K562 (cell line): ENCODE data around the gene JAK3. TPM values are rescaled to one million over a fixed set of nuclear protein-coding genes. Genes with fewer than 3 reads are reported as not detected.

Experiments used
- E2F5 ChIP-seq: sonication (generic); formaldehyde crosslinking; IDR thresholded peaks from 2 replicates; pipeline ENCODE4 v1.8.0; 2022; ENCODE audit warnings: mild to moderate bottlenecking, missing genetic modification reagents
- LEF1 ChIP-seq: fragments of 450-650 bp; IDR thresholded peaks from 2 replicates; pipeline ENCODE4 v1.6.1; 2016; ENCODE audit warnings: mild to moderate bottlenecking
- MLLT1 ChIP-seq, 2 experiments: fragments of 450-650 bp; IDR thresholded peaks; 2 replicates each; pipeline ENCODE4 v1.6.1; 2016
- PRMT5 ChIP-seq: sonication (generic); formaldehyde crosslinking; IDR thresholded peaks from 2 replicates; pipeline ENCODE4 v1.5.0; 2020; ENCODE audit warnings: missing genetic modification reagents
- PTRF ChIP-seq: fragments of 450-650 bp; IDR thresholded peaks from 2 replicates; pipeline ENCODE4 v1.6.1; 2016; ENCODE audit warnings: mild to moderate bottlenecking, missing genetic modification characterization, missing compliant biosample characterization
- RBM39 ChIP-seq: fragments of 200-400 bp; formaldehyde crosslinking; optimal IDR thresholded peaks from 2 replicates; pipeline ENCODE3; 2018; ENCODE audit warnings: low read depth, low read length
- SMARCA5 ChIP-seq: fragments of 450-650 bp; IDR thresholded peaks from 2 replicates; pipeline ENCODE4 v1.6.1; 2016
- SUPT5H ChIP-seq: fragments of 450-650 bp; IDR thresholded peaks from 2 replicates; pipeline ENCODE4 v1.6.1; 2016
- ZNF197 ChIP-seq: fragments of 200-800 bp; sonication (Bioruptor generic); IDR thresholded peaks from 2 replicates; pipeline ENCODE4 v1.6.1; 2016; ENCODE audit warnings: low read depth, missing genetic modification characterization, missing compliant biosample characterization
- ZNF347 ChIP-seq: fragments of 450-650 bp; formaldehyde crosslinking; IDR thresholded peaks from 2 replicates; pipeline ENCODE4 v1.4.0; 2020; ENCODE audit warnings: low read depth, mild to moderate bottlenecking, moderate library complexity
- ZNF445 ChIP-seq: fragments of 250-450 bp; sonication (Bioruptor Pico); IDR thresholded peaks from 2 replicates; pipeline ENCODE4 v1.4.0; 2020; ENCODE audit warnings: low read depth, mild to moderate bottlenecking, moderate library complexity
- polyA plus RNA-seq, 8 experiments: library from polyadenylated mRNA; depleted of rRNA in 4 of 8; stranded (reverse) in 5 of 8; unstranded in 3 of 8; fragments of >200 nt; fragmentation: Nextera tagmentation in 2 of 8; fragmentation: Illumina TruSeq in 1 of 8; extraction: Ambion mirVana in 2 of 8; extraction: Trizol in 1 of 8; gene quantifications; 2 replicates each; pipeline versions ENCODE4 v1.2.1 to v1.2.3, GENCODE V29; 2011 to 2014; ENCODE audit warnings: inconsistent platforms in 1 of 8, missing spikeins in 1 of 8
- total RNA-seq, 7 experiments: library from RNA; depleted of rRNA in 6 of 7; stranded (reverse); fragments of >200 nt in 6 of 7; fragmentation: Illumina TruSeq in 2 of 7; extraction: Trizol in 2 of 7; gene quantifications; 2 replicates each; pipeline versions ENCODE4 v1.2.1 to v1.2.3, GENCODE V29; 2011 to 2021; ENCODE audit warnings: low replicate concordance in 1 of 7
- TF ChIP-seq, protein P1 (sequence below): IDR thresholded peaks from 2 replicates; pipeline ENCODE4 v1.6.1; 2014; ENCODE audit warnings: antibody characterized with exemption
- TF ChIP-seq, protein P2 (sequence below), 2 experiments: IDR thresholded peaks in 1 of 2; conservative IDR thresholded peaks in 1 of 2; 2 replicates each; pipeline ENCODE4 v1.6.1; 2016; ENCODE audit warnings: low read depth in 2 of 2, mild to moderate bottlenecking in 1 of 2, missing compliant biosample characterization in 1 of 2, missing genetic modification characterization in 1 of 2, moderate library complexity in 1 of 2
- TF ChIP-seq, protein P3 (sequence below): IDR thresholded peaks from 3 replicates; pipeline ENCODE4 v1.6.1; 2011; ENCODE audit warnings: borderline replicate concordance, mild to moderate bottlenecking, moderate library complexity; ENCODE audit not compliant: insufficient read length; ENCODE audit errors: extremely low read depth

Gene JAK3
- total and polyA plus RNA-seq, 9 of the 15 experiments (the other 6 are each of a cell fraction or from before 2014, with no cell fraction given) = 0.01 to 0.18 (median 0.07) TPM; not detected in 1

GRCh38 chr19:17865364-17866311 lies 17.9 kb upstream of the JAK3 start (continued):
- TF ChIP-seq ZNF347 (CRISPR knock-in tag) (no peak), ZNF445 (CRISPR knock-in tag) (no peak), PRMT5 (CRISPR knock-in tag) (no peak), E2F5 (CRISPR knock-in tag) (peak; percentile 72; the same call in 1 of the 2 replicates), RBM39 (peak; percentile 82), ZNF197 (CRISPR knock-in tag) (no peak), LEF1 (peak; percentile 17; the same call in 1 of the 2 replicates), PTRF (tag) (no peak), SMARCA5 (peak; percentile 85; the same call in 1 of the 2 replicates), MLLT1 (IDR thresholded peaks at IDR 0.05) (no peak), SUPT5H (peak; percentile 42)
- TF ChIP-seq, protein P1, sequence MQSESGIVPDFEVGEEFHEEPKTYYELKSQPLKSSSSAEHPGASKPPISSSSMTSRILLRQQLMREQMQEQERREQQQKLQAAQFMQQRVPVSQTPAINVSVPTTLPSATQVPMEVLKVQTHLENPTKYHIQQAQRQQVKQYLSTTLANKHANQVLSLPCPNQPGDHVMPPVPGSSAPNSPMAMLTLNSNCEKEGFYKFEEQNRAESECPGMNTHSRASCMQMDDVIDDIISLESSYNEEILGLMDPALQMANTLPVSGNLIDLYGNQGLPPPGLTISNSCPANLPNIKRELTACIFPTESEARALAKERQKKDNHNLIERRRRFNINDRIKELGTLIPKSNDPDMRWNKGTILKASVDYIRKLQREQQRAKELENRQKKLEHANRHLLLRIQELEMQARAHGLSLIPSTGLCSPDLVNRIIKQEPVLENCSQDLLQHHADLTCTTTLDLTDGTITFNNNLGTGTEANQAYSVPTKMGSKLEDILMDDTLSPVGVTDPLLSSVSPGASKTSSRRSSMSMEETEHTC = no peak
- TF ChIP-seq, protein P2, sequence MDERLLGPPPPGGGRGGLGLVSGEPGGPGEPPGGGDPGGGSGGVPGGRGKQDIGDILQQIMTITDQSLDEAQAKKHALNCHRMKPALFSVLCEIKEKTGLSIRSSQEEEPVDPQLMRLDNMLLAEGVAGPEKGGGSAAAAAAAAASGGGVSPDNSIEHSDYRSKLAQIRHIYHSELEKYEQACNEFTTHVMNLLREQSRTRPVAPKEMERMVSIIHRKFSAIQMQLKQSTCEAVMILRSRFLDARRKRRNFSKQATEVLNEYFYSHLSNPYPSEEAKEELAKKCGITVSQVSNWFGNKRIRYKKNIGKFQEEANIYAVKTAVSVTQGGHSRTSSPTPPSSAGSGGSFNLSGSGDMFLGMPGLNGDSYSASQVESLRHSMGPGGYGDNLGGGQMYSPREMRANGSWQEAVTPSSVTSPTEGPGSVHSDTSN (CRISPR knock-in tag; IDR thresholded peaks at IDR 0.05; ENCODE audit: low read depth) = no peak
- TF ChIP-seq, protein P2 (tag; conservative IDR thresholded peaks at IDR 0.05; ENCODE audit: low read depth) = no peak
- TF ChIP-seq, protein P3, sequence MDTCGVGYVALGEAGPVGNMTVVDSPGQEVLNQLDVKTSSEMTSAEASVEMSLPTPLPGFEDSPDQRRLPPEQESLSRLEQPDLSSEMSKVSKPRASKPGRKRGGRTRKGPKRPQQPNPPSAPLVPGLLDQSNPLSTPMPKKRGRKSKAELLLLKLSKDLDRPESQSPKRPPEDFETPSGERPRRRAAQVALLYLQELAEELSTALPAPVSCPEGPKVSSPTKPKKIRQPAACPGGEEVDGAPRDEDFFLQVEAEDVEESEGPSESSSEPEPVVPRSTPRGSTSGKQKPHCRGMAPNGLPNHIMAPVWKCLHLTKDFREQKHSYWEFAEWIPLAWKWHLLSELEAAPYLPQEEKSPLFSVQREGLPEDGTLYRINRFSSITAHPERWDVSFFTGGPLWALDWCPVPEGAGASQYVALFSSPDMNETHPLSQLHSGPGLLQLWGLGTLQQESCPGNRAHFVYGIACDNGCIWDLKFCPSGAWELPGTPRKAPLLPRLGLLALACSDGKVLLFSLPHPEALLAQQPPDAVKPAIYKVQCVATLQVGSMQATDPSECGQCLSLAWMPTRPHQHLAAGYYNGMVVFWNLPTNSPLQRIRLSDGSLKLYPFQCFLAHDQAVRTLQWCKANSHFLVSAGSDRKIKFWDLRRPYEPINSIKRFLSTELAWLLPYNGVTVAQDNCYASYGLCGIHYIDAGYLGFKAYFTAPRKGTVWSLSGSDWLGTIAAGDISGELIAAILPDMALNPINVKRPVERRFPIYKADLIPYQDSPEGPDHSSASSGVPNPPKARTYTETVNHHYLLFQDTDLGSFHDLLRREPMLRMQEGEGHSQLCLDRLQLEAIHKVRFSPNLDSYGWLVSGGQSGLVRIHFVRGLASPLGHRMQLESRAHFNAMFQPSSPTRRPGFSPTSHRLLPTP = no peak
